Brain microvascular endothelial cell (primary cell): ENCODE measurements around the gene RNF39.

Source experiments
- DNase-seq: peaks from one replicate; pipeline ENCODE4 v3.0.0-alpha.2; 2020
- H3K27ac ChIP-seq: fragments of 250-450 bp; sonication (Bioruptor Pico); 2 replicates; pipeline ENCODE4 v1.5.1; 2020; ENCODE audit warnings: mild to moderate bottlenecking, moderate library complexity
- H3K27me3 ChIP-seq: fragments of 250-450 bp; sonication (Bioruptor Pico); replicated peaks from 2 replicates; pipeline ENCODE4 v1.5.1; 2020; ENCODE audit warnings: mild to moderate bottlenecking
- H3K36me3 ChIP-seq: fragments of 250-450 bp; sonication (Bioruptor Pico); replicated peaks from 2 replicates; pipeline ENCODE4 v1.5.1; 2020; ENCODE audit warnings: mild to moderate bottlenecking
- H3K4me3 ChIP-seq: 2 replicates; pipeline ENCODE4 v1.5.1; 2011; ENCODE audit warnings: low read depth, mild to moderate bottlenecking, control low read depth, low read length, moderate library complexity
- in situ Hi-C: cut with HindIII; loops from 2 replicates; pipeline ENCODE4 v1.10.0; 2017; ENCODE audit warnings: low sequenced_read_pairs, low pct_ligation_motif_present
- TF ChIP-seq, protein P1 (sequence below): IDR thresholded peaks from 2 replicates; pipeline ENCODE4 v1.5.1; 2011; ENCODE audit warnings: low read depth, mild to moderate bottlenecking, moderate library complexity, low read length, control low read depth, inconsistent platforms; ENCODE audit errors: missing control alignments

The RNF39 gene

DNA sequence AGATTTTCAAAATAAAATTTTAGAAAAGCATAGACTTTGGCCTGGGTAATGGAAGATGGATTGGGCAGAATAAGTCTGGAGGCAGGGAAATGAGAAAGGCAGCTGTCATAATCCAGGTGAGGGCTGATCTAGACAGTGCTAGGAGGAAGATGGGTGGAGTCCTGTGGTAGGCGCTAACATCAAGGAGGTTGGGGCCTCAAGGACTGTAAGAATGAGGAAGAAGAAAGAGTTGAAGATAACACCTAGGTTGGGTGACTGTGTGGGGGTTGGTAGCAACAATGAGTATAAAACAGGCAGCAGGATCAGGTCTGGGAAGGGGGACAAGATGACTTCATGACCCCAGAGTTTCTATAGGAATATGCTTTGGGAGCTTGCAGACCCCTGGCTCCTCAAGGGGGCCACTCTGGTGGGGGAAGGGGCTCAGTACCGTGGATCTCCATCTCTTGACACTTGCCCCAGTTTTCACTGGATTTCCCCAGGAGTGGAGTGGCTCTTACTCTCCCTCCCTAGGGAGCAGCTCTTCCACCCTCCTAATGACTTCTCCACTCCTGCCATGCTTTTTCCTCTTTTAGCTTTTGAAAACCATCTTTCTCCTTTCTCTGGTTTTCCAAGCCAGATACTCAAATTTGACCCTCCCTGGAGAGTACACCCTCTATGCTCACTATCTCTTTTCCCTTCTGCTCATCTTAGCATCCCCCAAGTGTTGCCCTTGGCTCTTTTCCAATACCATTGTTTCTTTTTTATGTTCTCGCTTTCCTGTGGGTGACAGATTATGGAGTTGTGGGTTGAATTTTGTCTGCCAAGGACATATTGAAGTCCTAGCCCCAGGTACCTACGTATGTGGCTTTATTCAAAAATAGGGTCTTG, 22.6 kb upstream of the RNF39 start:
- in situ Hi-C loops, result no loop called here
- H3K4me3 ChIP-seq, result no peak overlapping the region
- H3K36me3 ChIP-seq, result no peaks in the 10 kb centered on the region
- H3K27me3 ChIP-seq, result peaks cover 47% of the 10 kb centered on the region
- TF ChIP-seq, protein P1, sequence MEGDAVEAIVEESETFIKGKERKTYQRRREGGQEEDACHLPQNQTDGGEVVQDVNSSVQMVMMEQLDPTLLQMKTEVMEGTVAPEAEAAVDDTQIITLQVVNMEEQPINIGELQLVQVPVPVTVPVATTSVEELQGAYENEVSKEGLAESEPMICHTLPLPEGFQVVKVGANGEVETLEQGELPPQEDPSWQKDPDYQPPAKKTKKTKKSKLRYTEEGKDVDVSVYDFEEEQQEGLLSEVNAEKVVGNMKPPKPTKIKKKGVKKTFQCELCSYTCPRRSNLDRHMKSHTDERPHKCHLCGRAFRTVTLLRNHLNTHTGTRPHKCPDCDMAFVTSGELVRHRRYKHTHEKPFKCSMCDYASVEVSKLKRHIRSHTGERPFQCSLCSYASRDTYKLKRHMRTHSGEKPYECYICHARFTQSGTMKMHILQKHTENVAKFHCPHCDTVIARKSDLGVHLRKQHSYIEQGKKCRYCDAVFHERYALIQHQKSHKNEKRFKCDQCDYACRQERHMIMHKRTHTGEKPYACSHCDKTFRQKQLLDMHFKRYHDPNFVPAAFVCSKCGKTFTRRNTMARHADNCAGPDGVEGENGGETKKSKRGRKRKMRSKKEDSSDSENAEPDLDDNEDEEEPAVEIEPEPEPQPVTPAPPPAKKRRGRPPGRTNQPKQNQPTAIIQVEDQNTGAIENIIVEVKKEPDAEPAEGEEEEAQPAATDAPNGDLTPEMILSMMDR, result no peak
- no peak for DNase-seq
- no peak overlapping the region for H3K27ac ChIP-seq

DNA sequence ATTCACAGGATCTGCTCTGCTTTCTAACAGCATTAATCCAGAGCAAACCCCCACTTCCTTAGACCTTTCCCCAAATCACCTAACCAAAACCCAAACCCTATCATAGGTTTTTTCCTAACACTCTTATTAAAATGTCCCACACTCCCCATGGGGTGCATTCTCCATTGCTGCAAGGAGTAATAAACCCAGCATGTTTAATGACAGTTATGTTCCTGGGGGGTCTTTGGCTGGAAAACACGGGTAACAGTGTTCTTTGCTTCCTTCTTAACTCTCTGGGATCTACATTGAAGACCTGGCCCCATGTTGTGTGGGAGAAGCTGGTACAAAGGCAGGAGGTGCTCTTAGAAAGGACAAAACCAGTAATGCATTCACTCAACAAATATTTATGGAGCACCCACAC, 21.3 kb upstream of the RNF39 start:
- H3K27ac ChIP-seq, result no peak overlapping the region
- peaks cover 47% of the 10 kb centered on the region for H3K27me3 ChIP-seq
- in situ Hi-C loops, result no loop called here
- H3K4me3 ChIP-seq, result no peak overlapping the region
- H3K36me3 ChIP-seq, result no peaks in the 10 kb centered on the region
- TF ChIP-seq, protein P1, result no peak
- no peak for DNase-seq

DNA sequence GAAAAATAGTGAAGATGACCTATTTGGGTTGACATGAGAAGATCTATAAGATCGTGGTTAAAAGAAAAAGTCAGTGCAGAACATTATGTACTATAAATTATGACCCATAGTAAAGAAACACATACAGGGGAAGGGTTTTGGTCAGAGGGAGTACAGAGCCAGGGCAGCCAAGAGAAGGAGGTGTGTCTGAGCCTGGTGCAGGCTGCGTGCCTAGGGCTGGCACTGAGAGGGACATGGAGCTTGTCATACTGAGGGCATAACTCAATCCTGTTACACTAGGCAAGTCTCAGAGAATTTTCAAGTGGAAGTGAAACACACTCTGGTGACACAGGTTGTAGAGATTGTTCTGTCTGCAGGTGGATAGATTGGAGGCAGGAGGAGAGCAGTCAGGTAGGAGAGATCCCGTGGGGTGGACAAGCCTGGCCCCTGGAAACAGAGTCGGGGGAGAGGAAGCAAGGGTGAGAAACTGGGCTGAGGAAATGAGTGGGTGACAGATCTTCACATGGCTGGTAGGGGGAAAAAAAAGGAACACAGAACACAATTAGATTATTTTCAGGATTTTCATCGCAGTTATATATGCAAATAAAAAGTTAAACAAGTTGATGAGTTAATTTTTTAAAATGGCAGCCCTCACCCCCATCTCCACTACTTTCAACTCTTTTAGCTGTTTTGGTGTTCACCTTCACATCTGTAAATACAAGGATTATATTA, 18.5 kb upstream of the RNF39 start:
- Histone ChIP-seq H3K36me3 (no peaks in the 10 kb centered on the region), H3K27me3 (peaks cover 29% of the 10 kb centered on the region), H3K4me3 (no peak overlapping the region), H3K27ac (no peak overlapping the region)
- TF ChIP-seq, protein P1, result no peak
- DNase-seq, result no peak
- in situ Hi-C loops, result no loop called here

DNA sequence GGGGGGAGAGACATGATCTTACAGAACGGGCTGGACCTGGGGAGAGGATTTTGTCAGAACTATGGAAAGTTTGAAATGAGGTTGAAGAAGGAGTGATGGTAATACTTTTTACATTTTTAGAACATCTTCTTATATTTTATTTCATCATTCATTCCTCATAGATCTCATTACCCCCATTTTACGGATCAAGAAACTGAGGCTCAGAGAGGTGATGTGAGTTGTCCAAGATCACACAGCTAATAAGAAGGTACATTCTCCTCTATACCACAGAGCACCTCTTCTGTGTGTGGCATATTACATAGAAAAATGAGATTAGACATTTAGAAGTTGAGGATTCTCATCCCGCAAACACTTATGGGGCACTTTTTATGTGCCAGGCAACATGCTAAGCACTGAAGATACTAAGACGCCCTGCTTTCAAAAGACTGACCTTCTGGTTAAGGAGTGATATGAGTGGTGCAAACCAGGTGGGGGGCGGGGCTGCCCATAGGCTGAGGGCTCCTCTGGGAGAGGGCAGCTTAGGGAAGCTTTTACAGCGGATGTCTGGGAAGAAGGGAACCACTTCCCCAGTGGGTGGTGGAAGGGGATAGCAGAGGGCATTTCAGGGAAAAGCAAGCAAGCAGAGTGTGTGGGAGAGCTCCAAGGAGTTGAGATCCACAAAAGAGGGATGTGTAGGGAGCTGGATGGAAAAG, 17.4 kb upstream of the RNF39 start:
- Histone ChIP-seq H3K36me3 (no peaks in the 10 kb centered on the region), H3K27me3 (peaks cover 23% of the 10 kb centered on the region), H3K4me3 (no peak overlapping the region), H3K27ac (no peak overlapping the region)
- no peak for DNase-seq
- in situ Hi-C loops, result no loop called here
- TF ChIP-seq, protein P1, result no peak

DNA sequence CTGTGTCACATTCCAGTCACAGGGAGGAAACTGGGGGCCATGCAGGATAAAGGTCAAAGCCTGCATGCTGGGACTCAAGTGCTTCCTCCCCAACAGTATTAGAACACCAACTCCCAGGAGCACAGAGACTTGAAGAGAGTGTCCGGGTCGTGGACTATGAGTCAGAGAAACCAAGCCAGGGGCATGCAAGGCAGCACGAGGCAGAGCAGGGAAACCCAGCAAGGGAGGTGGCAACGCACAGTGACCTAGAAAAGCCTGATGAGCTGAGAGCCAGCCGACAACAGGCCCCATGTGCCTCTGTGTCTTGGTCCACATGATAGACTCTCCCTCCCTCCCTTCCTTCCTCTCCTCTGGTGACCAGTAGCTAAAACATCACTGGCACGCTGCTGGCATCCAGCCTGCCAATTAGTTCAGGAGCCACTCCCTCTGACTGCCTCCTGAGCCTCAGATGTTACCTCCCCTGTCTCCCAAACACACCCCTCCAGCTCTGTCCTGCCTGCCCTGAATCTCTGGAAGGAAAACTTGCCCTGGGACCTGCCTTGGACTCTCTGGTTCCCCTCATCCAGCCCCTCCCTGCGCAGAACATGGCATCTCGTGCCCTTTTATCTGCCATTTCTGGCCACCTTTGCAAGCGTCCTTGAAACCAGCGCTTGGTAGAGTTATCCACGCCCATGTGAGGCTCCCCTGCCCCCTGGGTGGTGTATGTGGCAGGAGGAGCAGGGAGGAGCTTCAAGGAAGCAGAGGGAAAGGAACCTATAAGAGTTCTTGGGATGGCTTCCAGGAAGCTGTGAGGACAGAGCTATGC, 16.2 kb upstream of the RNF39 start:
- no peaks in the 10 kb centered on the region for H3K36me3 ChIP-seq
- no peak overlapping the region for H3K27ac ChIP-seq
- TF ChIP-seq, protein P1, result no peak
- no peak for DNase-seq
- in situ Hi-C loops, result no loop called here
- peaks cover 16% of the 10 kb centered on the region for H3K27me3 ChIP-seq
- no peak overlapping the region for H3K4me3 ChIP-seq
